ENCODE results near the gene PPM1F.
"Not testable (repeated sequence)": the region's sequence is repeated elsewhere in the genome, so short reads cannot be mapped to it uniquely, and the experiment has no call there.

DNA sequence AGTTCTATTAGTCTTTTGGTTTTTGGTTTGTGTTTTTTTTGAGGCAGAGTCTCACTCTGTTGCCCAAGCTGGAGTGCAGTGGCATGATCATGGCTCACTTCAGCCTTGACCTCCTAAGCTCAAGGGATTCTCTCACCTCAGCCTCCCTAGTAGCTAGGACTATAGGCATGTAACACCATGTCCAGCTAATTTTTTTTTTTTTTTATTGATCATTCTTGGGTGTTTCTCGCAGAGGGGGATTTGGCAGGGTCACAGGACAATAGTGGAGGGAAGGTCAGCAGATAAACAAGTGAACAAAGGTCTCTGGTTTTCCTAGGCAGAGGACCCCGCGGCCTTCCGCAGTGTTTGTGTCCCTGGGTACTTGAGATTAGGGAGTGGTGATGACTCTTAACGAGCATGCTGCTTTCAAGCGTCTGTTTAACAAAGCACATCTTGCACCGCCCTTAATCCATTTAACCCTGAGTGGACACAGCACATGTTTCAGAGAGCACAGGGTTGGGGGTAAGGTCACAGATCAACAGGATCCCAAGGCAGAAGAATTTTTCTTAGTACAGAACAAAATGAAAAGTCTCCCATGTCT, 69.8 kb downstream of the PPM1F start:
- not testable (repeated sequence) for TF ChIP-seq EZH2 (IDR thresholded peaks at IDR 0.05; ENCODE audit: insufficient read depth, poor library complexity, severe bottlenecking); EZH2phosphoT487 (IDR thresholded peaks at IDR 0.05; ENCODE audit: insufficient read depth, low read depth)
